Parathyroid adenoma (tissue), 2 donors: ENCODE measurements around the gene ZYX.

Experiments
- H2AFZ ChIP-seq: fragments of 300-600 bp; sonication (generic); one replicate; pipeline ENCODE4 v1.7.0; 2017; ENCODE audit warnings: antibody characterized with exemption, mild to moderate bottlenecking
- H3K27ac ChIP-seq: fragments of 300-600 bp; sonication (generic); one replicate; pipeline ENCODE4 v1.7.0; 2017
- H3K27me3 ChIP-seq: fragments of 300-600 bp; sonication (generic); one replicate; pipeline ENCODE4 v1.7.0; 2017; ENCODE audit warnings: low read length; ENCODE audit not compliant: control insufficient read depth, insufficient read depth
- H3K36me3 ChIP-seq: fragments of 300-600 bp; sonication (generic); one replicate; pipeline ENCODE4 v1.7.0; 2017; ENCODE audit warnings: low read length; ENCODE audit not compliant: control insufficient read depth, insufficient read depth
- H3K4me1 ChIP-seq: fragments of 300-600 bp; sonication (generic); one replicate; pipeline ENCODE4 v1.7.0; 2017; ENCODE audit warnings: control low read depth
- H3K4me2 ChIP-seq: fragments of 300-600 bp; sonication (generic); one replicate; pipeline ENCODE4 v1.7.0; 2017; ENCODE audit warnings: low read length
- H3K4me3 ChIP-seq: fragments of 300-600 bp; sonication (generic); one replicate; pipeline ENCODE4 v1.7.0; 2017; ENCODE audit warnings: low read depth, low read length
- H3K79me2 ChIP-seq: fragments of 300-600 bp; sonication (generic); one replicate; pipeline ENCODE4 v1.7.0; 2017; ENCODE audit warnings: control low read depth
- H3K9ac ChIP-seq: fragments of 300-600 bp; sonication (generic); one replicate; pipeline ENCODE4 v1.7.0; 2017; ENCODE audit warnings: mild to moderate bottlenecking
- H3K9me3 ChIP-seq: fragments of 300-600 bp; sonication (generic); one replicate; pipeline ENCODE4 v1.7.0; 2017; ENCODE audit warnings: low read length; ENCODE audit not compliant: control insufficient read depth
- CTCF ChIP-seq: fragments of 300-600 bp; sonication (generic); IDR thresholded peaks from one replicate; pipeline ENCODE4 v1.7.0; 2017; ENCODE audit warnings: antibody characterized with exemption, mild to moderate bottlenecking
- donor health status: primary hyperparathyroidism.

The ZYX gene

GRCh38 chr7:143361552-143362130 lies 19.5 kb upstream of the ZYX start:
- Histone ChIP-seq H3K36me3 (no peaks in the 10 kb centered on the region), H3K4me3 (peak overlapping the region; percentile 47), H3K9me3 (no peaks in the 10 kb centered on the region), H3K79me2 (no peaks in the 10 kb centered on the region), H3K9ac (no peak overlapping the region), H3K4me1 (no peaks in the 10 kb centered on the region), H3K27me3 (no peaks in the 10 kb centered on the region), H2AFZ (peak overlapping the region; percentile 74), H3K27ac (no peak overlapping the region), H3K4me2 (peak overlapping the region; percentile 88)
- no peak for TF ChIP-seq CTCF

GRCh38 chr7:143362131-143363015 lies 18.8 kb upstream of the ZYX start, which contains the start of gene FAM131B:
Gene FAM131B, minus strand, starts transcription at chr7:143362713. Its CDS starts 110 bp downstream, at chr7:143362603.
- TF ChIP-seq CTCF: no peak
- Histone ChIP-seq H2AFZ (peak within 1 kb of the TSS; percentile 74), H3K9me3 (no peaks in the 10 kb centered on the region), H3K36me3 (no peaks in the 10 kb centered on the region), H3K79me2 (no peaks in the 10 kb centered on the region), H3K4me2 (peak within 1 kb of the TSS; percentile 88), H3K9ac (no peak within 1 kb of the TSS), H3K4me1 (no peaks in the 10 kb centered on the region), H3K27me3 (no peaks in the 10 kb centered on the region), H3K4me3 (peak within 1 kb of the TSS; percentile 47), H3K27ac (no peak within 1 kb of the TSS)

- Histone ChIP-seq H3K4me2 (peak overlapping the region; percentile 10), H3K9me3 (no peaks in the 10 kb centered on the region), H3K9ac (no peak overlapping the region), H3K27me3 (no peaks in the 10 kb centered on the region), H2AFZ (no peak overlapping the region), H3K4me3 (no peak overlapping the region), H3K36me3 (no peaks in the 10 kb centered on the region), H3K27ac (no peak overlapping the region), H3K79me2 (no peaks in the 10 kb centered on the region), H3K4me1 (no peaks in the 10 kb centered on the region)
- no peak for TF ChIP-seq CTCF
Observed at GRCh38 chr7:143363016-143363937, 17.9 kb upstream of the ZYX start.

GRCh38 chr7:143367972-143368371 lies 13.2 kb upstream of the ZYX start:
- Histone ChIP-seq H3K9me3 (no peaks in the 10 kb centered on the region), H3K27ac (no peak overlapping the region), H3K4me2 (no peak overlapping the region), H3K4me1 (peaks cover 3% of the 10 kb centered on the region), H3K4me3 (no peak overlapping the region), H2AFZ (no peak overlapping the region), H3K36me3 (no peaks in the 10 kb centered on the region), H3K9ac (no peak overlapping the region), H3K27me3 (no peaks in the 10 kb centered on the region), H3K79me2 (no peaks in the 10 kb centered on the region)
- TF ChIP-seq CTCF: no peak
